ENCODE data around the gene GIMAP4.
"Not testable (repeated sequence)": the region's sequence is repeated elsewhere in the genome, so short reads cannot be mapped to it uniquely, and the experiment has no call there.

Gene GIMAP4

GRCh38 chr7:150595361-150595760, 28.2 kb downstream of the GIMAP4 start:
- Mint-ChIP-seq H3K27ac (no peak overlapping the region), H3K9me3 (peaks cover 17 to 26% of the 10 kb centered on the region in 2 donors), H3K4me1 (no peaks in the 10 kb centered on the region), H3K4me3 (no peak overlapping the region), H3K27me3 (peaks cover 25 to 28% of the 10 kb centered on the region in 2 donors), H3K36me3 (peaks cover 4 to 5% of the 10 kb centered on the region in 2 donors)
- ATAC-seq (replicated peaks), result no peak
- no peak for DNase-seq

GRCh38 chr7:150603600-150603999, 36.4 kb downstream of the GIMAP4 start:
- not testable (repeated sequence) for H3K9me3 Mint-ChIP-seq; H3K36me3 Mint-ChIP-seq; H3K4me1 Mint-ChIP-seq; H3K27ac Mint-ChIP-seq; H3K4me3 Mint-ChIP-seq; ATAC-seq (replicated peaks); DNase-seq
- peaks cover 9 to 12% of the 10 kb centered on the region in 2 donors for H3K27me3 Mint-ChIP-seq

- Mint-ChIP-seq H3K4me1 (no peaks in the 10 kb centered on the region), H3K27ac (no peak overlapping the region), H3K36me3 (no peaks in the 10 kb centered on the region), H3K27me3 (peaks cover 0 to 4% of the 10 kb centered on the region in 2 donors), H3K9me3 (peaks cover 0 to 3% of the 10 kb centered on the region in 2 donors), H3K4me3 (no peak overlapping the region)
- ATAC-seq (replicated peaks) (no peak), DNase-seq (no peak)
Observed at GRCh38 chr7:150610233-150610632, 43.0 kb downstream of the GIMAP4 start.

GRCh38 chr7:150612925-150613324, 45.7 kb downstream of the GIMAP4 start:
- H3K9me3 Mint-ChIP-seq, result peaks cover 0 to 3% of the 10 kb centered on the region in 2 donors
- ATAC-seq (replicated peaks) (no peak), DNase-seq (no peak)
- H3K27me3 Mint-ChIP-seq, result no peaks in the 10 kb centered on the region
- H3K36me3 Mint-ChIP-seq, result no peaks in the 10 kb centered on the region
- H3K27ac Mint-ChIP-seq, result no peak overlapping the region
- no peaks in the 10 kb centered on the region for H3K4me1 Mint-ChIP-seq
- no peak overlapping the region for H3K4me3 Mint-ChIP-seq

GRCh38 chr7:150613880-150614279, 46.7 kb downstream of the GIMAP4 start:
- no peaks in the 10 kb centered on the region for H3K4me1 Mint-ChIP-seq
- H3K4me3 Mint-ChIP-seq, result no peak overlapping the region
- H3K27me3 Mint-ChIP-seq, result no peaks in the 10 kb centered on the region
- no peak for DNase-seq
- ATAC-seq (replicated peaks), result no peak
- no peak overlapping the region for H3K27ac Mint-ChIP-seq
- peaks cover 0 to 3% of the 10 kb centered on the region in 2 donors for H3K9me3 Mint-ChIP-seq
- H3K36me3 Mint-ChIP-seq, result no peaks in the 10 kb centered on the region

- not testable (repeated sequence) for H3K9me3 Mint-ChIP-seq; H3K4me3 Mint-ChIP-seq; ATAC-seq (replicated peaks); H3K27ac Mint-ChIP-seq; H3K4me1 Mint-ChIP-seq; H3K27me3 Mint-ChIP-seq; DNase-seq; H3K36me3 Mint-ChIP-seq
Observed at GRCh38 chr7:150614426-150614825, 47.2 kb downstream of the GIMAP4 start.

GRCh38 chr7:150615221-150615755, 48.1 kb downstream of the GIMAP4 start:
- not testable (repeated sequence) for H3K36me3 Mint-ChIP-seq; H3K27me3 Mint-ChIP-seq; DNase-seq; H3K4me3 Mint-ChIP-seq; H3K9me3 Mint-ChIP-seq; H3K27ac Mint-ChIP-seq; ATAC-seq (replicated peaks); H3K4me1 Mint-ChIP-seq

- Mint-ChIP-seq H3K27ac (no peak overlapping the region), H3K27me3 (no peaks in the 10 kb centered on the region), H3K4me3 (no peak overlapping the region), H3K4me1 (peaks cover 0 to 3% of the 10 kb centered on the region in 2 donors), H3K9me3 (no peaks in the 10 kb centered on the region), H3K36me3 (no peaks in the 10 kb centered on the region)
- ATAC-seq (replicated peaks) (no peak), DNase-seq (no peak)
Observed at GRCh38 chr7:150620061-150620460, 52.9 kb downstream of the GIMAP4 start.

GRCh38 chr7:150620617-150621371, 53.6 kb downstream of the GIMAP4 start:
- H3K36me3 Mint-ChIP-seq, result no peaks in the 10 kb centered on the region
- H3K4me1 Mint-ChIP-seq, result peaks cover 0 to 3% of the 10 kb centered on the region in 2 donors
- ATAC-seq (replicated peaks) (no peak), DNase-seq (no peak)
- no peak overlapping the region for H3K27ac Mint-ChIP-seq
- H3K9me3 Mint-ChIP-seq, result no peaks in the 10 kb centered on the region
- no peak overlapping the region for H3K4me3 Mint-ChIP-seq
- H3K27me3 Mint-ChIP-seq, result no peaks in the 10 kb centered on the region

- peaks cover 0 to 3% of the 10 kb centered on the region in 2 donors for H3K4me1 Mint-ChIP-seq
- no peaks in the 10 kb centered on the region for H3K36me3 Mint-ChIP-seq
Observed at GRCh38 chr7:150621376-150621775, 54.2 kb downstream of the GIMAP4 start.

More at GRCh38 chr7:150621376-150621775, 54.2 kb downstream of the GIMAP4 start:
- no peak for ATAC-seq (replicated peaks)
- Mint-ChIP-seq H3K27ac (no peak overlapping the region), H3K9me3 (no peaks in the 10 kb centered on the region), H3K27me3 (no peaks in the 10 kb centered on the region), H3K4me3 (no peak overlapping the region)
- no peak for DNase-seq
